Measurements from ENCODE around the gene BMPER.

DNA sequence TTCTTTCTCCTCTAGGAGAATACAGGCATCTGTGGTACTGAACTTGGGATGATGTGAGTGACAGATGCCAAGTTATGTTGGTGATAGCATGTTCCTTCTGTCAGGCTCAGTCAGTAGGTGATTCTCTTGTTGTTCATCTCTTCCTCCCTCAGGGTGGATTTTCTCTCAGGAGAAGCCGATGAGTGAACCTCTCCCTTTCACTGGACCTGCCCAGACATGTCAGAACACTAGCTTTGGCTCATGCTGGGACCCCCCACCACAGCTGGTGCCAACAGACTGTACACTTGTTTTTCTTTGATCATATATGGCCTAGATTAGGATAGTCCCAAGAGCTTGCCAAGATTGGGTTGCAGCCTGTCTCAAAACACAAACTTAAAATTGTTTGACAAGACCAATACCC is 129.4 kb downstream of the BMPER start:
- no peak for TF ChIP-seq POLR2A (IDR thresholded peaks at IDR 0.05)
- TF ChIP-seq, protein P1, sequence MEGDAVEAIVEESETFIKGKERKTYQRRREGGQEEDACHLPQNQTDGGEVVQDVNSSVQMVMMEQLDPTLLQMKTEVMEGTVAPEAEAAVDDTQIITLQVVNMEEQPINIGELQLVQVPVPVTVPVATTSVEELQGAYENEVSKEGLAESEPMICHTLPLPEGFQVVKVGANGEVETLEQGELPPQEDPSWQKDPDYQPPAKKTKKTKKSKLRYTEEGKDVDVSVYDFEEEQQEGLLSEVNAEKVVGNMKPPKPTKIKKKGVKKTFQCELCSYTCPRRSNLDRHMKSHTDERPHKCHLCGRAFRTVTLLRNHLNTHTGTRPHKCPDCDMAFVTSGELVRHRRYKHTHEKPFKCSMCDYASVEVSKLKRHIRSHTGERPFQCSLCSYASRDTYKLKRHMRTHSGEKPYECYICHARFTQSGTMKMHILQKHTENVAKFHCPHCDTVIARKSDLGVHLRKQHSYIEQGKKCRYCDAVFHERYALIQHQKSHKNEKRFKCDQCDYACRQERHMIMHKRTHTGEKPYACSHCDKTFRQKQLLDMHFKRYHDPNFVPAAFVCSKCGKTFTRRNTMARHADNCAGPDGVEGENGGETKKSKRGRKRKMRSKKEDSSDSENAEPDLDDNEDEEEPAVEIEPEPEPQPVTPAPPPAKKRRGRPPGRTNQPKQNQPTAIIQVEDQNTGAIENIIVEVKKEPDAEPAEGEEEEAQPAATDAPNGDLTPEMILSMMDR (IDR thresholded peaks at IDR 0.05): no peak

Data from thyroid gland (tissue), 4 donors.